Calu3 (cell line): ENCODE measurements around the gene PARM1. TPM values are rescaled to one million over a fixed set of nuclear protein-coding genes. Genes with fewer than 3 reads are reported as not detected.

ENCODE experiments used
- BruUV-seq: library from RNA; stranded (reverse); fragments of 400-500 nt; replicated peaks from 2 replicates; lab custom pipeline; 2021; lab: Mats Ljungman, UMichigan
- CTCF ChIA-PET: fragments of 300-600 bp; sonication (Branson Sonifier 250); formaldehyde crosslinking; loops from one replicate; lab custom pipeline; 2022; ENCODE audit warnings: antibody characterized with exemption; lab: Charles Lee
- DNase-seq: peaks from one replicate; pipeline ENCODE4 v3.0.0; 2022
- H3K27ac Mint-ChIP-seq: one replicate; pipeline ENCODE4 v1.8.0; 2022; ENCODE audit warnings: mixed read lengths; ENCODE audit not compliant: unreplicated experiment
- H3K27me3 Mint-ChIP-seq: one replicate; pipeline ENCODE4 v1.8.0; 2022; ENCODE audit warnings: mixed read lengths; ENCODE audit not compliant: unreplicated experiment
- H3K36me3 Mint-ChIP-seq: one replicate; pipeline ENCODE4 v1.8.0; 2022; ENCODE audit warnings: mild to moderate bottlenecking, moderate library complexity, mixed read lengths; ENCODE audit not compliant: insufficient read depth, unreplicated experiment
- H3K4me1 Mint-ChIP-seq: one replicate; pipeline ENCODE4 v1.8.0; 2022; ENCODE audit warnings: mild to moderate bottlenecking, low read depth, mixed read lengths; ENCODE audit not compliant: unreplicated experiment
- H3K4me3 Mint-ChIP-seq: one replicate; pipeline ENCODE4 v1.8.0; 2022; ENCODE audit warnings: mild to moderate bottlenecking, low read depth, moderate library complexity, mixed read lengths; ENCODE audit not compliant: unreplicated experiment
- H3K9me3 Mint-ChIP-seq: one replicate; pipeline ENCODE4 v1.8.0; 2022; ENCODE audit warnings: low read depth, mixed read lengths; ENCODE audit not compliant: unreplicated experiment
- CTCF ChIP-seq: fragments of 200-600 bp; IDR thresholded peaks from one replicate; pipeline ENCODE4 v1.8.0; 2022; ENCODE audit warnings: antibody characterized with exemption; ENCODE audit not compliant: unreplicated experiment
- intact Hi-C: fragments of 100-400 bp; cut with micrococcal nuclease; formaldehyde crosslinking; loops from one replicate; pipeline ENCODE4 v1.10.0; 2022; ENCODE audit not compliant: unreplicated experiment
- total RNA-seq: library from RNA; stranded (reverse); gene quantifications from 2 replicates; pipeline ENCODE4 v1.2.3, GENCODE V29; 2022

Gene PARM1
- total RNA-seq, 1 experiment from 2014 or later, result 4.4 TPM

GRCh38 chr4:75054078-75054477 is 121.2 kb downstream of the PARM1 start:
- intact Hi-C loops, result no loop called here

DNA sequence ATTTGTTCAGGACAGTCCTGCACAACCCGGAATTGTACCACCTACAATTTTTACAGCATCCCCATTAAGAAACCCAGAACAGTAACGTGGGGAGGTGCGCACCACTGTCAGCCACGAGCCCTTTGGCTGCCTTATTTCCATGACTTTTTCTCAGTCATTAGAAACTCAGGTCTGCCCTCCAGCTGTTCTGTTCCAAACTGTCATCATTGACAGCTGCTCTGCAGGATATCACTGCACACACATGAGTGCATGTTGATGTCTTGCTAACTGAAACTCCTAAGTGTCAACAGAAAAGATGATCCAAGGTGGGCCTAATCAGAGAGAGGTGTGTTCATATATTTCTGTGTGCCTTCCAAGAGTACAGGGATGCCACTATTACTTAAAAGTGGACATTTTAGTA is 123.4 kb downstream of the PARM1 start:
- intact Hi-C loops, result no loop called here
- CTCF ChIA-PET, result no interaction called here
- H3K9me3 Mint-ChIP-seq, result no peaks in the 10 kb centered on the region
- DNase-seq, result no peak
- H3K4me1 Mint-ChIP-seq, result no peaks in the 10 kb centered on the region
- TF ChIP-seq CTCF, result no peak
- no peaks in the 10 kb centered on the region for H3K27me3 Mint-ChIP-seq
- H3K4me3 Mint-ChIP-seq, result no peak overlapping the region
- no peak overlapping the region for H3K27ac Mint-ChIP-seq
- H3K36me3 Mint-ChIP-seq, result no peaks in the 10 kb centered on the region
- no TSS peak for BruUV-seq

More at GRCh38 chr4:75054078-75054477, 121.2 kb downstream of the PARM1 start:
- no TSS peak for BruUV-seq
- Mint-ChIP-seq H3K4me1 (no peaks in the 10 kb centered on the region), H3K27me3 (no peaks in the 10 kb centered on the region), H3K27ac (no peak overlapping the region), H3K9me3 (no peaks in the 10 kb centered on the region), H3K4me3 (no peak overlapping the region), H3K36me3 (no peaks in the 10 kb centered on the region)
- CTCF ChIA-PET, result no interaction called here
- no peak for TF ChIP-seq CTCF
- DNase-seq, result no peak

DNA sequence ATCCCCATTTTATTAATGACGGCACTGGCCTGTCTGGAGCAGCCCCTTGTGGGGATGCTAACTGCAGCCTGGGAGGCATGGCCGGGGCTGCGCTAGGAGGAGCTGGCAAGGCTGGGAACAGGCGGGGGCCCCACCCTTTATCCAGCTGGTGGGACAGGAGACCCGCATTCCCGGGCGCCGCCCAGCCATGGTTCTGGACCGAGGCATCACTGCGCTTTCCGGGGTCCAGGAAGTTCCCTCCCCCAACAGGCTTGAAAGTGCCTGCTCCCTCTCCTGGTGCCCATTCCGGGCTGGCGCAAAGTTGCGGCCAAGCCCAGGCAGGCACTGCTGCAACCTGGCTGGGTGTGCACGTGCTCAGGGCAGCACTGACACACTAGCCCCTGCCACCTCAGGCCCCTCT is 124.5 kb downstream of the PARM1 start:
- intact Hi-C loops, result no loop called here

GRCh38 chr4:75058486-75058885 is 125.6 kb downstream of the PARM1 start:
- Mint-ChIP-seq H3K9me3 (no peaks in the 10 kb centered on the region), H3K27ac (no peak overlapping the region), H3K27me3 (no peaks in the 10 kb centered on the region), H3K36me3 (no peaks in the 10 kb centered on the region), H3K4me3 (no peak overlapping the region), H3K4me1 (no peaks in the 10 kb centered on the region)
- intact Hi-C loops, result no loop called here
- no TSS peak for BruUV-seq
- no peak for DNase-seq
- TF ChIP-seq CTCF, result no peak
- CTCF ChIA-PET, result no interaction called here

More for the DNA sequence above, 124.5 kb downstream of the PARM1 start:
- H3K36me3 Mint-ChIP-seq, result no peaks in the 10 kb centered on the region
- H3K27ac Mint-ChIP-seq, result no peak overlapping the region
- no peak for DNase-seq
- H3K4me1 Mint-ChIP-seq, result no peaks in the 10 kb centered on the region
- no TSS peak for BruUV-seq
- no peaks in the 10 kb centered on the region for H3K27me3 Mint-ChIP-seq
- H3K4me3 Mint-ChIP-seq, result no peak overlapping the region
- TF ChIP-seq CTCF, result no peak
- no peaks in the 10 kb centered on the region for H3K9me3 Mint-ChIP-seq
- CTCF ChIA-PET, result no interaction called here
